ENCODE data around the gene TMEM187. TPM values are rescaled to one million over a fixed set of nuclear protein-coding genes. Genes with fewer than 3 reads are reported as not detected.
"Not testable (repeated sequence)": the region's sequence is repeated elsewhere in the genome, so short reads cannot be mapped to it uniquely, and the experiment has no call there.

The TMEM187 gene
- total and polyA plus RNA-seq, 4 donors: 2.5 to 8.6 (median 5.0) TPM

DNA sequence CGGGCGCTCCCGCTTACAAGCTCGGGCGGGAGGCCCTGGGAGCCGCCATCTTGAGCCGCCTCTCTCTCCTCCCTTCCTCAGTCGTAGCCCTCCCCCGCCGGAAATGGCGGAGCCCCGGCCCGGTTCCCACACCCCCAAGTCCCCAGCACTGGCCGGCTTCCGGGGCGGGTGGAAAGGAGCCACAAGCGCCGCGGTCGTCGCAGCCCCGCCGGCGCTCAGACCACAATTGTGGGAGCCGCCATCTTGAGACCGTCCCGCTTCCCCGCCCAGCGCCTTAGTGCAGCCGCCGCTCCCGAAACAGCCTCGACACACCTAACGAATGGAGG is 1.5 kb upstream of the TMEM187 start:
- intact Hi-C loops (cut with DNase I): no loop called here
- Histone ChIP-seq H3K27me3 (ENCODE audit: control insufficient read depth in 1 of 2, insufficient read depth in 2 of 2, low read length in 1 of 2) (no peaks in the 10 kb centered on the region), H3K4me3 (ENCODE audit: low read length in 2 of 2) (peak overlapping the region; percentile 49 to 77), H3K9me3 (ENCODE audit: control insufficient read depth, low read length) (no peaks in the 10 kb centered on the region), H3K36me3 (ENCODE audit: control insufficient read depth in 1 of 2, insufficient read depth in 2 of 2, low read length in 1 of 2) (no peaks in the 10 kb centered on the region), H3K4me1 (ENCODE audit: control insufficient read depth in 1 of 2, insufficient read depth in 2 of 2, low read length in 2 of 2) (peaks cover 0 to 4% of the 10 kb centered on the region in 2 donors), H3K27ac (ENCODE audit: low read depth in 1 of 2, low read length in 2 of 2) (peak overlapping the region; percentile 20 to 98)
- peak; percentile 97 to 98 for DNase-seq
- peak; percentile 88 for ATAC-seq (ENCODE audit: low FRiP score)
- WGBS, 2 donors: 1 to 6% methylated on average over 34 of the region's 34 CpGs

GRCh38 chrX:153971450-153972367 is 845 bp upstream of the TMEM187 start, which contains the start of gene HCFC1:
Gene HCFC1, minus strand, starts transcription at chrX:153971818. Its CDS starts 978 bp downstream, at chrX:153970840.
- peak within 1 kb of the TSS; percentile 49 to 77 for H3K4me3 ChIP-seq (ENCODE audit: low read length in 2 of 2)
- WGBS, 2 donors: 0 to 10% methylated on average over 95 to 96 of the region's 96 CpGs
- H3K4me1 ChIP-seq (ENCODE audit: control insufficient read depth in 1 of 2, insufficient read depth in 2 of 2, low read length in 2 of 2): peaks cover 0 to 4% of the 10 kb centered on the region in 2 donors
- peak within 1 kb of the TSS; percentile 45 to 98 for H3K27ac ChIP-seq (ENCODE audit: low read depth in 1 of 2, low read length in 2 of 2)
- no peaks in the 10 kb centered on the region for H3K9me3 ChIP-seq (ENCODE audit: control insufficient read depth, low read length)
- peak; percentile 87 for ATAC-seq (ENCODE audit: low FRiP score)
- DNase-seq: peak; percentile 98
- no peaks in the 10 kb centered on the region for H3K36me3 ChIP-seq (ENCODE audit: control insufficient read depth in 1 of 2, insufficient read depth in 2 of 2, low read length in 1 of 2)
- H3K27me3 ChIP-seq (ENCODE audit: control insufficient read depth in 1 of 2, insufficient read depth in 2 of 2, low read length in 1 of 2): no peaks in the 10 kb centered on the region
- intact Hi-C loops (cut with DNase I): loop anchor here in 1 of 2 donors (2.0 kb wide), 1 partner anchor 43 kb away; no protein-coding TSS in a partner anchor

DNA sequence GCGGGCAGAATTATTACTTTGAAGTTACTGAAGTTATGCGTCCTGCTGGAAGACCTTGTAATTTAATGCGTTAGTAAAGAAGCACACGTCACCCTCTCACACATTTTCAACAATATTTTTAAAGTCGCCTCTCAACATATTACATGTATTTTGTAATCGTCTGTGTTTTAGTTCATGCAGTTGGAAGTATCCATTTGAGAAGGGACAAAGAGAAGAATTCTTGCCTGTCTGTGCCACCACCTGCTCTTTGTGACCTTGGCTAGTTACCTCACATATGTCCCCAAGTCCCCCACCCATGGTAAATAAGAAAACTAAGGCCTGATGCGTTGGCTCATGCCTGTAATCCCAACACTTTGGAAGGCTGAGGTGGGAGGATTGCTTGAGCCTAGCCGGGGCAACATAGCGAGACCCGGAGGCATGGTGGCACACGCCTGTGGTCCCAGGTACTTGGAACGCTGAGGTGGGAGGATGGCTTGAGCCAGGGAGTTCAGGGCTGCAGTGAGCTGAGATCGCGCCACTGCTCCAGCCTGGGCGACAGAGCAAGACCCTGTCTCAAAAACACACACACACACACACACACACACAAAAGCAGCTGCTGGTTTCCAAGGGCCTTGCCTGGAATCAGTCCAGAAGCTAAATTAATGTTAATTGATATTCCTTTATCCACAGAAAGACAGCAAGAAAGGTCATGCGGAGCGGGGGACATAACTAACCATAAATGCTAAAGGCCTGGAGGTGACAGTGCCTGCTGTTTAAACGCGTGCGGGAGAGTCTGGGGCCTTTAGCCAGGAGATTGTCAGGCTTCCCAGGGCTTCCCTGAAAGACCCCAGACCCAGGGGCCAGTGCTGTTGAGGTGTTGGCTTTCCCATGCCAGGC is 811 bp downstream of the TMEM187 start:
- intact Hi-C loops (cut with DNase I): loop anchor here in 1 of 2 donors (2.0 kb wide), 1 partner anchor 45 kb away; no protein-coding TSS in a partner anchor
- WGBS, 2 donors: 40 to 57% methylated on average over 20 of the region's 20 CpGs
- DNase-seq: peak in 1 of 2 donors; percentile 49

GRCh38 chrX:153974003-153974725 is 1.6 kb downstream of the TMEM187 start:
- Histone ChIP-seq H3K4me3 (ENCODE audit: low read length in 2 of 2) (no peak overlapping the region), H3K36me3 (ENCODE audit: control insufficient read depth in 1 of 2, insufficient read depth in 2 of 2, low read length in 1 of 2) (no peaks in the 10 kb centered on the region), H3K9me3 (ENCODE audit: control insufficient read depth, low read length) (no peaks in the 10 kb centered on the region), H3K27me3 (ENCODE audit: control insufficient read depth in 1 of 2, insufficient read depth in 2 of 2, low read length in 1 of 2) (no peaks in the 10 kb centered on the region), H3K27ac (ENCODE audit: low read depth in 1 of 2, low read length in 2 of 2) (peak overlapping the region in 1 of 2 donors; percentile 3), H3K4me1 (ENCODE audit: control insufficient read depth in 1 of 2, insufficient read depth in 2 of 2, low read length in 2 of 2) (peaks cover 0 to 4% of the 10 kb centered on the region in 2 donors)
- intact Hi-C loops (cut with DNase I): no loop called here
- DNase-seq (peak in 1 of 2 donors; percentile 59), ATAC-seq (ENCODE audit: low FRiP score) (no peak)
- WGBS, 2 donors: 82 to 85% methylated on average over 14 of the region's 14 CpGs

More for the DNA sequence above, 811 bp downstream of the TMEM187 start:
- peaks cover 0 to 4% of the 10 kb centered on the region in 2 donors for H3K4me1 ChIP-seq (ENCODE audit: control insufficient read depth in 1 of 2, insufficient read depth in 2 of 2, low read length in 2 of 2)
- peak overlapping the region; percentile 48 to 65 for H3K4me3 ChIP-seq (ENCODE audit: low read length in 2 of 2)
- H3K27ac ChIP-seq (ENCODE audit: low read depth in 1 of 2, low read length in 2 of 2): peak overlapping the region in 1 of 2 donors; percentile 78
- H3K9me3 ChIP-seq (ENCODE audit: control insufficient read depth, low read length): no peaks in the 10 kb centered on the region
- no peaks in the 10 kb centered on the region for H3K36me3 ChIP-seq (ENCODE audit: control insufficient read depth in 1 of 2, insufficient read depth in 2 of 2, low read length in 1 of 2)
- no peaks in the 10 kb centered on the region for H3K27me3 ChIP-seq (ENCODE audit: control insufficient read depth in 1 of 2, insufficient read depth in 2 of 2, low read length in 1 of 2)
- no peak for ATAC-seq (ENCODE audit: low FRiP score)

DNA sequence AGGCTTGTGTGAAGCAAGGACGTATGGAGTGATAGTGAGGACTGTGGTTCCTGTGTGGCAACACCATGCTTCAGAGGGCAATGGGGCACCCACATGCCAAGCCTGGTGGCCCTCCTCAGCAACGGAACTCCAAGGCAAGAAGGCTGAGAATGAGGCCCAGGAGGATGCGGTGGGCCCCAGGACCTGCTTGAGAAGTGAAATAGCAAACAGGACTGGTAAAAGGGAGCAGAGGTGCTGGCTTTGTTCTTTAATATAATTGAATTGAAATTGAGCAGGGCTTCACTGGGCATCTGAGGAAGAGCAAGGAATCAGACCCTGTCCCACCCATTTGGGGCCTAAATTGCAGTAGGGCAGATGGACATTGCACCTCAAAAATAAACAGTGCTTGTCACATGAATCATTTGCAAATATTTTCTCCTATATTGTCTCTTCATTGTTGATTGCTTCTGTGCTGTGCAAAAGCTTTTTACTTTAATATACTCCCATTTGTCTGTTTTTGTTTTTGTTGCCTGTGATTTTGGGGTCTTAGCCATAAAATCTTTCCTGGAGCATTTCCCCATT is 2.3 kb downstream of the TMEM187 start:
- H3K4me3 ChIP-seq (ENCODE audit: low read length in 2 of 2): no peak overlapping the region
- peaks cover 0 to 4% of the 10 kb centered on the region in 2 donors for H3K4me1 ChIP-seq (ENCODE audit: control insufficient read depth in 1 of 2, insufficient read depth in 2 of 2, low read length in 2 of 2)
- H3K27ac ChIP-seq (ENCODE audit: low read depth in 1 of 2, low read length in 2 of 2): peak overlapping the region in 1 of 2 donors; percentile 3
- DNase-seq: no peak
- H3K36me3 ChIP-seq (ENCODE audit: control insufficient read depth in 1 of 2, insufficient read depth in 2 of 2, low read length in 1 of 2): no peaks in the 10 kb centered on the region
- WGBS, 2 donors: 83 to 87% methylated on average over 3 of the region's 3 CpGs
- no peak for ATAC-seq (ENCODE audit: low FRiP score)
- H3K9me3 ChIP-seq (ENCODE audit: control insufficient read depth, low read length): no peaks in the 10 kb centered on the region
- intact Hi-C loops (cut with DNase I): no loop called here
- H3K27me3 ChIP-seq (ENCODE audit: control insufficient read depth in 1 of 2, insufficient read depth in 2 of 2, low read length in 1 of 2): no peaks in the 10 kb centered on the region

DNA sequence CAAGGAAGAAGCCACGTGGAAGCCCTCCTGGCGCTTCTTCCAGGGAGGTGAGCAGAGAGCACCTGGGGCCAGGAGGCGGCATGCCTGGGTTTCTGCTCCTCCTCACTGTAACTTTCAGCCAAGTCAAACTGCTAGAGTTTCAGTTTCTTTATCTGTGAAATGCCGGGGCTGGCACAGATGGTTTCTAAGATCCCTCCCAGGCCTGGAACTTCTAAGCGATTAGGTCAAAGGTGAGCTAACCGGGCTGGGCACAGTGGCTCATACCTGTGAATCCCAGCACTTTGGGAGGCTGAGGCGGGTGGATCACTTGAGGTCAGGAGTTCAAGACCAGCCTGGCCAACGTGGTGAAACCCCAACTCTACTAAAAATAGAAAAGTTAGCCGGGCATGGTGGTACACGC is 7.8 kb downstream of the TMEM187 start:
- H3K9me3 ChIP-seq (ENCODE audit: control insufficient read depth, low read length); DNase-seq; H3K4me1 ChIP-seq (ENCODE audit: control insufficient read depth in 1 of 2, insufficient read depth in 2 of 2, low read length in 2 of 2); intact Hi-C loops (cut with DNase I); H3K27me3 ChIP-seq (ENCODE audit: control insufficient read depth in 1 of 2, insufficient read depth in 2 of 2, low read length in 1 of 2); H3K36me3 ChIP-seq (ENCODE audit: control insufficient read depth in 1 of 2, insufficient read depth in 2 of 2, low read length in 1 of 2); ATAC-seq (ENCODE audit: low FRiP score); H3K4me3 ChIP-seq (ENCODE audit: low read length in 2 of 2); H3K27ac ChIP-seq (ENCODE audit: low read depth in 1 of 2, low read length in 2 of 2): not testable (repeated sequence)
- WGBS, 2 donors: 68 to 75% methylated on average over 9 of the region's 10 CpGs

DNA sequence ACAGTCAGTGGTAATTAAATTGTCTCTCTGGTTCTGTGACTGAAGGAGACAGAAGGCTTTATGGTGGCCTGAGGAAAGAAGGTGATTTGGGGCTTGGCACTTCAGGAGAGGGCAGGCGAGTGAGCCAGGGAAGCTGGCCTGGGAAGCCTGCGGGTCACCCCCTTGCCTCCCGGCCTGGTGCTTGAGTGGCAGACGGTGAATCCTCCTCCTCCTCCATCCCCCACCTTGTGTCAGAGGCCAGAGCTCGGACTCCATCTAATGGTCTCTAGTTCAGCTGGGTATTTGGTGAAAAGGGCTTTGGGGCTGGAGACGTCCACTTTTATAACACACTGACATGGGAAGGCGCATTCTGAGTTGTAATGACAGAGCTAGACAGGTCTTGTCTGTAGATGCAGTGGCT is 8.7 kb downstream of the TMEM187 start:
- 80 to 88% methylated on average over 7 of the region's 7 CpGs for WGBS, 2 donors
- Histone ChIP-seq H3K4me3 (ENCODE audit: low read length in 2 of 2) (no peak overlapping the region), H3K27me3 (ENCODE audit: control insufficient read depth in 1 of 2, insufficient read depth in 2 of 2, low read length in 1 of 2) (no peaks in the 10 kb centered on the region), H3K27ac (ENCODE audit: low read depth in 1 of 2, low read length in 2 of 2) (no peak overlapping the region), H3K4me1 (ENCODE audit: control insufficient read depth in 1 of 2, insufficient read depth in 2 of 2, low read length in 2 of 2) (no peaks in the 10 kb centered on the region), H3K9me3 (ENCODE audit: control insufficient read depth, low read length) (no peaks in the 10 kb centered on the region), H3K36me3 (ENCODE audit: control insufficient read depth in 1 of 2, insufficient read depth in 2 of 2, low read length in 1 of 2) (no peaks in the 10 kb centered on the region)
- ATAC-seq (ENCODE audit: low FRiP score): no peak
- intact Hi-C loops (cut with DNase I): no loop called here
- DNase-seq: no peak
